Activated CD4-positive, alpha-beta memory T cell treated with anti-CD3 and anti-CD28 coated beads for 36 hours (primary cell): Measurements from ENCODE around the gene KCTD7. TPM values are rescaled to one million over a fixed set of nuclear protein-coding genes. Genes with fewer than 3 reads are reported as not detected.
A peak's percentile ranks its signal among the peaks of the same experiment; 100 is the strongest.
"Not testable (repeated sequence)": the region's sequence is repeated elsewhere in the genome, so short reads cannot be mapped to it uniquely, and the experiment has no call there.

Source experiments
- CTCF ChIA-PET: fragments of 350-600 bp; sonication (Branson Sonifier 250); formaldehyde crosslinking; loops from one replicate; lab custom pipeline; 2021; ENCODE audit warnings: antibody characterized with exemption, inconsistent platforms; lab: Charles Lee
- POLR2A ChIA-PET: fragments of 350-600 bp; sonication (Branson Sonifier 250); formaldehyde crosslinking; loops from one replicate; lab custom pipeline; 2021; ENCODE audit warnings: antibody characterized with exemption; lab: Charles Lee
- DNase-seq: peaks from one replicate; pipeline ENCODE4 v3.0.0-alpha.2; 2020
- H3K27ac Mint-ChIP-seq: one replicate; pipeline ENCODE4 v1.8.0; 2021; ENCODE audit warnings: mixed read lengths
- H3K27me3 Mint-ChIP-seq: one replicate; pipeline ENCODE4 v1.8.0; 2021; ENCODE audit warnings: mixed read lengths
- H3K36me3 Mint-ChIP-seq: one replicate; pipeline ENCODE4 v1.8.0; 2021; ENCODE audit warnings: mixed read lengths
- H3K4me1 Mint-ChIP-seq: one replicate; pipeline ENCODE4 v1.8.0; 2021; ENCODE audit warnings: low read depth, mixed read lengths
- H3K4me3 Mint-ChIP-seq: one replicate; pipeline ENCODE4 v1.8.0; 2021; ENCODE audit warnings: mild to moderate bottlenecking, mixed read lengths
- H3K9me3 Mint-ChIP-seq: one replicate; pipeline ENCODE4 v1.8.0; 2021; ENCODE audit warnings: mixed read lengths
- intact Hi-C: fragments of 100-400 bp; cut with micrococcal nuclease; formaldehyde crosslinking; loops from one replicate; pipeline ENCODE4 v1.15.1; 2023
- total RNA-seq, 2 experiments: library from RNA; stranded (reverse); gene quantifications; one replicate each; pipeline ENCODE4 v1.2.3, GENCODE V29; 2021

Gene KCTD7
- total RNA-seq, 2 experiments from 2014 or later: 7.4 to 8.2 TPM

DNA sequence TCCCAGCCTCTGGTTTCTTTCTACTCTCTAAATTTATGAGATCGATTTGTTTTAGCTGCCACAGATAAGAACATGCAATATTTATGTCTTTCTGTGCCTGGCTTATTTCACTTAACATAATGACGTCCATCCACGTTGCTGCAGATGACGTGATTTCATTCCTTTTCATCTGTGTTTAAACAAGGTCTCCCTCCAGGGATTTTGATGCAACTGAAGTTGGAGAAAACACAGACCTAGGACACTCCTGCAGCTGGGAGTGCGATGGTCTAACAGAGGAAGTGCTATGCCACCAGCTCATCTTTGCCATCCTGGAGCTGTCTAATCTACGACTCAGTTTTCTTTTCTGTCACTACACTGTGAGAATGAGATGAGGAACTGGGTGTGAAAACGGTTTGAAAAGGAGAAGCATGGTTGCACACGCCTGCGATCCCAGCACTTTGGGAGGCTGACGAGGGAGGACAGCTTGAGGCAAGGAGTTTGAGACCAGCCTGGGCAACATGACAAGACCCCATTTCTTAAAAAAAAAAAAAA lies 1.5 kb upstream of the KCTD7 start:
- POLR2A ChIA-PET: interaction anchor here (0.9 kb wide), 1 partner anchor 27 kb away, joined by 4 read pairs; no protein-coding TSS in a partner anchor

DNA sequence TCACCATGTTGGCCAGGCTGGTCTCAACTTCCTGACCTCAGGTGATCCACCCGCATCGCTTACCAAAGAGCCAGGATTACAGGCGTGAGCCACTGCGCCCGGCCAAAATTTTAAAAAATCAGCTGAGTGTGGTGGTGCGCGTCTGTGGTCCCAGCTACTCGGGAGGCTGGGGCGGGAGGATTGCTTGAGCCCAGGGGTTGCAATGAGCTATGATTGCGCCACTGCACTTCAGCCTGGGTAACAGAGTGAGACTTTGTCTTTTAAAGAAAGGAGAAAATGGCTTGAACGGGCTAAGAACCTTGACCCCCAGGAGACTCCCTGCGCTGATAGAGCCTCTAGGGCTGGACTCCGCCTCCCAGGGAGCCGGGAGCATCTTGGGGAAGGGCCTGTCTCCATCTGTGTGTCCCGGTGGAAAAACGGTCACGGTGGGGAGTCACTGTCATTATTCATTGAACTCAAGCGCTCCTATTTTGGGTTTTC lies 760 bp upstream of the KCTD7 start:
- H3K27ac Mint-ChIP-seq: peak overlapping the region; percentile 89
- POLR2A ChIA-PET: interaction anchor here (0.9 to 1.1 kb wide), 2 partner anchors 26 to 54 kb away, joined by 4 to 5 read pairs; no protein-coding TSS in a partner anchor
- no peak for DNase-seq

More for the DNA sequence above, 1.5 kb upstream of the KCTD7 start:
- no peak for DNase-seq
- intact Hi-C loops: loop anchor here (10.0 kb wide), 1 partner anchor 368 kb away; the partner anchor contains the start of genes SBDS and TYW1
- Mint-ChIP-seq H3K27me3 (no peaks in the 10 kb centered on the region), H3K9me3 (no peaks in the 10 kb centered on the region), H3K4me3 (peak overlapping the region; percentile 66), H3K27ac (no peak overlapping the region), H3K36me3 (no peaks in the 10 kb centered on the region), H3K4me1 (peaks cover 33% of the 10 kb centered on the region)
- CTCF ChIA-PET: interaction anchor here (1.3 kb wide), 1 partner anchor 27 kb away, joined by 3 read pairs; no protein-coding TSS in a partner anchor

DNA sequence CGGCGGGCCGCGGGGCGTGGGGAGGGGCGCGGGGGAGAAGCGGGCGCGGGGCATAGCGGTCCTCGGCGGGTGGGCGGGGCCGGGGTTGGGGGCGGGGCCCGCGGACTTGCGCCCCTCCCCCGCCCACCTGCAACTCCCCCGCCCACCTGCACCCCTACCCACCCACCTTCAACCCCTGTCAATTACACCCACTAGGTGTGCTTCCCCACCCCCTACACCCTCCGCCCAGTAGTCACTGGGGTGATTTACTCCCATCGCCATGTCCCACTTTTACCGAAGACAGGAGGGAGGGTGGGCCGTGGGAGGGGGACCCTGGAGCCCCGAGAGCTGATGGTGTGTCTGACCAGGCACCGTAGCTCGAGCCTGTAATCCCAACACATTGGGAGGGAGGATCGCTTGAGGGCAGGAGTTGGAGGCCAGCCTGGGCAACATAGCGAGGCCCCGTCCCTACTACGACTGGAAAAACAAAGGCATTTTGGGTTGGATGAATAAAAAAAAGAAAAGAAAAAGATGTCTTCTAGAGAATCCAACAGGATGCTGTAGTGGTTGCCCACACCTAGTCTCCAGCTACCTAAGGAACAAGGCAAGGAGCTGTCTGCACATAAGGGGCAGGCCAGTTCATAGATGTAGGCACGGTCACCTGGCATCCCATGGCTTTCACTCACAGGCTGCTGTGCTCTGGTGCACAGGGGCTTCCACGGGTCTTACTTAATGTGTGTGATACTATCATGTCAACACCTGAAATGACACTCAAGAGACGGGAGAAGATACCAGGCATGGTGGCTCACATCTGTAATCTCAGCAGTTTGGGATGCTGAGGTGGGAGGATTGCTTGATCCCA lies 761 bp downstream of the KCTD7 start:
- ChIA-PET POLR2A (interaction anchor here (1.1 to 2.3 kb wide), 2 partner anchors 26 to 52 kb away, joined by 5 to 11 read pairs; no protein-coding TSS in a partner anchor), CTCF (no interaction called here)
- H3K9me3 Mint-ChIP-seq: no peaks in the 10 kb centered on the region
- H3K27ac Mint-ChIP-seq: peak overlapping the region; percentile 79
- peak overlapping the region; percentile 86 for H3K4me3 Mint-ChIP-seq
- peaks cover 44% of the 10 kb centered on the region for H3K4me1 Mint-ChIP-seq
- intact Hi-C loops: loop anchor here (2.0 to 10.0 kb wide), 2 partner anchors 73 to 365 kb away; partner anchors contain the start of genes SBDS and TYW1
- H3K36me3 Mint-ChIP-seq: peaks cover 5% of the 10 kb centered on the region
- DNase-seq: no peak
- H3K27me3 Mint-ChIP-seq: no peaks in the 10 kb centered on the region

More for the DNA sequence above, 760 bp upstream of the KCTD7 start:
- Mint-ChIP-seq H3K4me3 (peak overlapping the region; percentile 86), H3K9me3 (no peaks in the 10 kb centered on the region), H3K36me3 (peaks cover under 1% of the 10 kb centered on the region), H3K27me3 (no peaks in the 10 kb centered on the region), H3K4me1 (peaks cover 38% of the 10 kb centered on the region)
- intact Hi-C loops: loop anchor here (1.0 to 10.0 kb wide), 6 partner anchors 26 to 367 kb away; partner anchors contain the start of genes RABGEF1, SBDS and TYW1
- CTCF ChIA-PET: interaction anchor here (1.3 kb wide), 1 partner anchor 26 kb away, joined by 3 read pairs; no protein-coding TSS in a partner anchor

DNA sequence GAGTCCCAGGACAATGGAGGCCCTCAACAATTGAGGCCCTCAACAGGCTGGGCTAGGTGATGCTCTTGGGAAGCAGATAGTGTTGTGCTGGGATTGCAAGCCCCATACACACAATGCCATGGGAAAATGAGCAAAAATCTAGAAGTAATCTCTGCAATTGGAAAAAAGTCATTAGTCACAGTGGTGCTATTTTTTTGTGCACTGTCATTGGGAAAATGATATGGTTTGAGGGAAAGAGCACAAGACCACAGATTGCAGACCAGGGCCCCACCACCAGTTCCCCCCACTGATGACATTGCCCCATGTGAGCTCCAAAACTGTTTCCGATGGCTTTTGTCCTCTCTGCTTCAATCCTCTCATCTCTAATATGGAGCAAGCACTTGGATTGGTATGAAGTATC lies 1.9 kb downstream of the KCTD7 start:
- ChIA-PET CTCF (interaction anchor here (0.6 to 1.5 kb wide), 3 partner anchors 40 to 645 kb away, joined by 3 read pairs; no protein-coding TSS in a partner anchor), POLR2A (interaction anchor here (1.5 to 2.3 kb wide), 2 partner anchors 25 to 50 kb away, joined by 3 to 11 read pairs; no protein-coding TSS in a partner anchor)
- no peaks in the 10 kb centered on the region for H3K27me3 Mint-ChIP-seq
- H3K9me3 Mint-ChIP-seq: no peaks in the 10 kb centered on the region
- H3K4me3 Mint-ChIP-seq: peak overlapping the region; percentile 60
- H3K4me1 Mint-ChIP-seq: peaks cover 49% of the 10 kb centered on the region
- intact Hi-C loops: no loop called here
- H3K27ac Mint-ChIP-seq: no peak overlapping the region
- DNase-seq: peak; percentile 18
- H3K36me3 Mint-ChIP-seq: peaks cover 5% of the 10 kb centered on the region

DNA sequence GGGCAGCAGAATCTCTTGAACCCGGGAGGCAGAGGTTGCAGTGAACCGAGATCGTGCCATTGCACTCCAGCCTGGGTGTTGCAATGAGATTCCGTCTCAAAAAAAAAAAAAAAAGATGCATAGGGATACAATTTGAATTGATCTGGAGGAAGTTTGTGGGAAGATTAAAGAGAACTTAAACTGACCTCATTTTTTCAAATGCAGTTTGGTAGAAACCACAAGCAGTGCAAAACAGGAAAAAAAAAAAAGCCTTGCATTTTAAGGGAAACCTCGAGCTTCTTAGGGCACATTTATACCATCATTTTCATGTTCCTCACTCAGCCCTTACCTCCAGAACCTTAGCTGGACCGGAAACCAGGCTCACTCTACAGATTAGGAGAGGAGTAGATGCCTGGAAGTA lies 2.8 kb downstream of the KCTD7 start:
- H3K4me3 Mint-ChIP-seq: peak overlapping the region; percentile 17
- no peak for DNase-seq
- ChIA-PET CTCF (interaction anchor here (0.6 to 1.5 kb wide), 4 partner anchors 39 to 1116 kb away, joined by 3 read pairs; no protein-coding TSS in a partner anchor), POLR2A (interaction anchor here (0.6 to 1.5 kb wide), 7 partner anchors 23 to 124 kb away, joined by 3 to 5 read pairs (median 4); partner anchors contain the start of gene RABGEF1)
- no peaks in the 10 kb centered on the region for H3K9me3 Mint-ChIP-seq
- H3K4me1 Mint-ChIP-seq: peaks cover 54% of the 10 kb centered on the region
- peaks cover 5% of the 10 kb centered on the region for H3K36me3 Mint-ChIP-seq
- H3K27me3 Mint-ChIP-seq: no peaks in the 10 kb centered on the region
- intact Hi-C loops: no loop called here
- peak overlapping the region; percentile 73 for H3K27ac Mint-ChIP-seq

DNA sequence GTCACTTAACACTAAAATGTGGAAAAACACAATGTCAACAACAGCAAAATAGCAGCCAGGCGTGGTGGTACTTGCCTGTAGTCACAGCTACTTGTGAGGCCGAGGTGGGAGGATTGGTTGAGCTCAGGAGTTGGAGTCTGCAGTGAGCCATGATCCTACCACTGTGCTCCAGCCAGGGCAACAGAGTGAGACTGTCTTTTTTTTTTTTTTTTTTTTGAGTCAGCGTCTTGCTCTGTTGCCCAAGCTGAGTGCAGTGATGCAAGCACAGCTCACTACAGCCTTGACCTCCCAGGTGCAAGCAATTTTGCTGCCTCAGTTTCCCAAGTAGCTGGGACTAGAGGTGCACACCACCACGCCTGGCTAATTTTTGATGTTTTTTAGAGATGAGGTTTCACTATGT lies 6.1 kb downstream of the KCTD7 start:
- Mint-ChIP-seq H3K27ac (no peak overlapping the region), H3K4me1 (peaks cover 45% of the 10 kb centered on the region), H3K4me3 (no peak overlapping the region), H3K9me3 (no peaks in the 10 kb centered on the region), H3K27me3 (no peaks in the 10 kb centered on the region), H3K36me3 (peaks cover 17% of the 10 kb centered on the region)
- no peak for DNase-seq
- POLR2A ChIA-PET: no interaction called here
- CTCF ChIA-PET: interaction anchor here (0.7 kb wide), 1 partner anchor 19 kb away, joined by 3 read pairs; no protein-coding TSS in a partner anchor
- intact Hi-C loops: no loop called here

DNA sequence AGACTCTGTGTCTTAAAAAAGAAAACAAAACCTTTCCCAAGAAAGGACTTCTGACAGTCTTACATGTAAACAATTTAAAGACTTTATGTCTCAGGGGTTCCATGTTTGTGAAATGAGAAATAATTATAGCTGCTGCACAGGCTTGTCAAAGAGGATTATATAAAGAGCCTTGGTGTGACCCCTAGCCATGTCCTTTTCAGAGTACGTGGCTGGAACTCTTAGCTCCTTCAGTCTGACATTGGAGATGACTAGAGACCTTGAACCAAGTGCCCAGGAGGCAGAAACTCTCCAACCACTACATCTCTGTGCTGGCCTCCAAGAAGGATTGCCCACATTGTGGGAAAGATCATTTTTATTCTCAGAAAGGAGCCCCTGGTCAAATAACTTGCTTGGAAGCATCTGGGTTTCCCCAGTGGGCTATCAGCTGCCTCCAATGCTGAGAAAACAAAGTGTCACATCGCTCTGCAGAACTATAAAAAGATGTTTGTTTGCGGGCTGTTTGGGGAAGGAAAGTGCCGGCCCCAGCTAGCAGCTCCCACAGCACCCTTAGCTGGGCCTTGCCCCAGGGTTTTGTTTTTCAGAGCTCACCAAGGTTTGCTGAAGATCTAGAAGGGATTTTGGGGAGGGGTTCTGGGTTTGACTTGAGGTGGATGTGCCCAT lies 6.8 kb downstream of the KCTD7 start:
- H3K9me3 Mint-ChIP-seq, H3K4me3 Mint-ChIP-seq, H3K27me3 Mint-ChIP-seq, intact Hi-C loops, CTCF ChIA-PET, DNase-seq, POLR2A ChIA-PET: not testable (repeated sequence)
- Mint-ChIP-seq H3K27ac (peak overlapping the region; percentile 51), H3K4me1 (peaks cover 38% of the 10 kb centered on the region), H3K36me3 (peaks cover 21% of the 10 kb centered on the region)

DNA sequence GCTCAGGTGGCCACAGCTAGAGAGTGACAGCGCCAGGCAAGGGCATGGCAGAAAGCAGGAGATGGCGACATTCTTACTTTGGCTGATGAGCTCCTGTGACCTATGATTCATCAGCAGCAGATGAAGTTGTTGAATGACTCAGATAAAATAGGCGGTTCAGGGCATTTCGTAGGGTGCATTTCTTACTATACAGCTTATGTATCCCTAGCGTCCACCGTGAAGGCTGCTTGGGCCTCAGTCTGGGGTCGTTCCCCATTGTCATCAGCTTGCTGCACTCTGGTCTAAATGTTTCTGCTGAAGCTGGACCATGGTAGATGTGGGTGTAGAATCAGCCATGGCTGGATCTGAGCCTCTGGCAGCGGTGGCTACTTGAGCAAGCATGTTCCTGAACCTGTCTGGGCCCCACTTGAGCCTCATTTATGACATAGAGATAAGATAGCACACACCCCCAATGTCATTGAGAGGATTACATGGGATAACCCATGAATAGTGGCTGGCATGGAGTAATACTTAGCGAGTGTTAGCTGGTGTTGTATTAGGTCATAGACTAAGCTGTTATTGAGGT lies 7.4 kb downstream of the KCTD7 start:
- DNase-seq: peak; percentile 46
- H3K4me1 Mint-ChIP-seq: peaks cover 32% of the 10 kb centered on the region
- H3K27me3 Mint-ChIP-seq, POLR2A ChIA-PET, H3K4me3 Mint-ChIP-seq, CTCF ChIA-PET, intact Hi-C loops, H3K9me3 Mint-ChIP-seq: not testable (repeated sequence)
- H3K36me3 Mint-ChIP-seq: peaks cover 21% of the 10 kb centered on the region
- H3K27ac Mint-ChIP-seq: peak overlapping the region; percentile 51

DNA sequence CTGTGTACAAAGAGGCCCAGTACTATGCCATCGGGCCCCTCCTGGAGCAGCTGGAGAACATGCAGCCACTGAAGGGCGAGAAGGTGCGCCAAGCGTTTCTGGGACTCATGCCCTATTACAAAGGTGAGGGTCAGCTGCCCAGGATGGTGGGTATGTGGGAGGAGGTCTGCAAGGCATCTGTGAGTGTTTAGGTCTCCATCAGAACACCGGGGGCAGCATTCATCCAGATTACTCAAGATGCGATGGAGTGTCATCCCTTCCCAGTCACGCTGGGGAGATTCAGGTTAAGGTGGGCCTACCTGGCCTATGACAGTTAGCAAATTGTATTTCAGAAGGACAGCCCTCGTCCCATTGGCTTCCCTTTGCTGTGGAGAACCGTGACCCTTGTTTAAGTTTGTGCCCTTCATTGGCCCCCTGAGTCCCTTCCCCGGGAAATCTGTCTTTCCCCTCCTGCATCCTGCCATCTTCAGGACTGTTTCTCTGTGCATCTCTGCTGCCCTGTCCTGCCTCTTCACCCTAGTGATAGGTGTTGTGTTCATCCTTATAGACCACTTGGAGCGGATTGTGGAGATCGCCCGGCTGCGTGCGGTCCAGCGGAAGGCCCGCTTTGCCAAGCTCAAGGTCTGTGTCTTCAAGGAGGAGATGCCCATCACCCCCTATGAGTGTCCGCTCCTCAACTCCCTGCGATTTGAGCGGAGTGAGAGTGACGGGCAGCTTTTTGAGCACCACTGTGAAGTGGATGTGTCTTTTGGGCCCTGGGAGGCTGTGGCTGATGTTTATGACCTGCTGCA lies 9.8 kb downstream of the KCTD7 start:
- POLR2A ChIA-PET: no interaction called here
- Mint-ChIP-seq H3K4me3 (no peak overlapping the region), H3K4me1 (peaks cover 12% of the 10 kb centered on the region), H3K27ac (no peak overlapping the region), H3K27me3 (no peaks in the 10 kb centered on the region), H3K9me3 (no peaks in the 10 kb centered on the region), H3K36me3 (peaks cover 15% of the 10 kb centered on the region)
- DNase-seq: no peak
- CTCF ChIA-PET: no interaction called here
- intact Hi-C loops: no loop called here

DNA sequence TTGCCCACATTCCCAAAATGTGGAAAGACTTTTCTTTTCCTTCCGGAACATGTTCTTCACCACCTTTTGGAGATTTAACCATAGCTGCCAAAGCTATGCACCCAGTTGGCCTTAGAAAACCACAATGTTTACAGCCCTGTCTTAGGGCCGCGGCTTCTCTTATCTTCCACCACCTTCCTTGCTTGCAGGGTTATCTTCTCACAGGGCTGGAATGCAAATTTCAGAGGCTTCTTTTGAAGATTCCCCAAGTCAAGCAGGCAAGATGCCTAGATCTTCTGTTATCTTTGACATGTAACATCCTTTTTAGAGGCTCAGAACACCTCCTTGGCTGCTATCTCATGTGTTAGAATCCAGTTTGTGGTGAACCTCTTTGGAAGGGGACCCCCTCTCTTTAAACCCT lies 11.1 kb downstream of the KCTD7 start:
- no peak for DNase-seq
- POLR2A ChIA-PET: no interaction called here
- CTCF ChIA-PET: no interaction called here
- peaks cover 8% of the 10 kb centered on the region for H3K4me1 Mint-ChIP-seq
- H3K27ac Mint-ChIP-seq: no peak overlapping the region
- no peaks in the 10 kb centered on the region for H3K27me3 Mint-ChIP-seq
- H3K4me3 Mint-ChIP-seq: no peak overlapping the region
- peaks cover 17% of the 10 kb centered on the region for H3K36me3 Mint-ChIP-seq
- intact Hi-C loops: no loop called here
- no peaks in the 10 kb centered on the region for H3K9me3 Mint-ChIP-seq
